Trophoblast cell (in vitro differentiated cells and primary cell): ENCODE results near the gene NTSR2.

Experiments used
- DNase-seq, 2 donors: peaks; one replicate each; pipeline ENCODE4 v3.0.0-alpha.2; 2016
- H2AFZ ChIP-seq: 2 replicates; pipeline ENCODE4 v1.6.1; 2013; ENCODE audit warnings: low read length, moderate library complexity, mild to moderate bottlenecking; ENCODE audit not compliant: insufficient read depth, poor library complexity
- H2AK5ac ChIP-seq: 2 replicates; pipeline ENCODE4 v1.6.1; 2013; ENCODE audit warnings: mild to moderate bottlenecking, low read length
- H2BK120ac ChIP-seq: 2 replicates; pipeline ENCODE4 v1.6.1; 2013; ENCODE audit warnings: low read length, mild to moderate bottlenecking, moderate library complexity; ENCODE audit not compliant: insufficient read depth, poor library complexity
- H2BK12ac ChIP-seq: 2 replicates; pipeline ENCODE4 v1.6.1; 2013; ENCODE audit warnings: mild to moderate bottlenecking, low read length, moderate library complexity
- H2BK5ac ChIP-seq: 2 replicates; pipeline ENCODE4 v1.6.1; 2013; ENCODE audit warnings: low read length, low read depth, moderate library complexity, mild to moderate bottlenecking; ENCODE audit not compliant: poor library complexity
- H3K14ac ChIP-seq: 2 replicates; pipeline ENCODE4 v1.6.1; 2013; ENCODE audit warnings: mild to moderate bottlenecking, low read length
- H3K18ac ChIP-seq: 2 replicates; pipeline ENCODE4 v1.6.1; 2013; ENCODE audit warnings: mild to moderate bottlenecking, low read length
- H3K23ac ChIP-seq: 2 replicates; pipeline ENCODE4 v1.6.1; 2013; ENCODE audit warnings: low read length
- H3K27ac ChIP-seq: 2 replicates; pipeline ENCODE4 v1.5.1; 2013; ENCODE audit warnings: low read depth, mild to moderate bottlenecking, inconsistent platforms, low read length, moderate library complexity
- H3K27me3 ChIP-seq: 2 replicates; pipeline ENCODE4 v1.6.1; 2013; ENCODE audit warnings: inconsistent platforms, mild to moderate bottlenecking, low read length, moderate library complexity; ENCODE audit not compliant: insufficient read depth
- H3K36me3 ChIP-seq, 2 experiments: 1 replicate in 1 of 2; 2 replicates in 1 of 2; pipeline ENCODE4 v1.6.1; 2013; ENCODE audit warnings: low read length in 2 of 2, mild to moderate bottlenecking in 2 of 2, moderate library complexity in 1 of 2; ENCODE audit not compliant: insufficient read depth in 2 of 2, control insufficient read depth in 1 of 2
- H3K4ac ChIP-seq: 2 replicates; pipeline ENCODE4 v1.6.1; 2013; ENCODE audit warnings: low read depth, mild to moderate bottlenecking, low read length, moderate library complexity
- H3K4me1 ChIP-seq, 2 experiments: 1 replicate in 1 of 2; 2 replicates in 1 of 2; pipeline ENCODE4 v1.6.1; 2013; ENCODE audit warnings: low read length in 2 of 2, mild to moderate bottlenecking in 2 of 2, moderate library complexity in 1 of 2; ENCODE audit not compliant: insufficient read depth in 2 of 2, control insufficient read depth in 1 of 2
- H3K4me2 ChIP-seq: 2 replicates; pipeline ENCODE4 v1.6.1; 2013; ENCODE audit warnings: inconsistent platforms, mild to moderate bottlenecking, low read length, moderate library complexity
- H3K4me3 ChIP-seq: 2 replicates; pipeline ENCODE4 v1.5.1; 2013; ENCODE audit warnings: mild to moderate bottlenecking, low read depth, low read length, inconsistent platforms
- H3K79me1 ChIP-seq: one replicate; pipeline ENCODE4 v1.6.1; 2013; ENCODE audit warnings: low read length
- H3K79me2 ChIP-seq: 2 replicates; pipeline ENCODE4 v1.6.1; 2013; ENCODE audit warnings: low read length, mild to moderate bottlenecking; ENCODE audit not compliant: control insufficient read depth, insufficient read depth, poor library complexity
- H3K9ac ChIP-seq: 2 replicates; pipeline ENCODE4 v1.6.1; 2013; ENCODE audit warnings: mild to moderate bottlenecking, low read length
- H3K9me3 ChIP-seq: 2 replicates; pipeline ENCODE4 v1.6.1; 2013; ENCODE audit warnings: low read depth, mild to moderate bottlenecking, control low read depth, inconsistent platforms, low read length; ENCODE audit not compliant: insufficient read depth
- H4K12ac ChIP-seq: 2 replicates; pipeline ENCODE4 v1.6.1; 2013; ENCODE audit warnings: low read depth, mild to moderate bottlenecking, low read length, moderate library complexity
- H4K8ac ChIP-seq: 2 replicates; pipeline ENCODE4 v1.6.1; 2013; ENCODE audit warnings: low read depth, mild to moderate bottlenecking, low read length, moderate library complexity
- H4K91ac ChIP-seq: one replicate; pipeline ENCODE4 v1.6.1; 2013; ENCODE audit warnings: low read depth, mild to moderate bottlenecking, low read length, moderate library complexity
- WGBS: extraction: QIAGEN DNeasy Blood & Tissue Kit; methylation state at CpG from one replicate; pipeline ENCODE4 v1.1.7; 2013; ENCODE audit warnings: missing lambda C conversion rate; ENCODE audit not compliant: insufficient read length, insufficient coverage; ENCODE audit errors: extremely low coverage; 5-methylcytosine and 5-hydroxymethylcytosine counted together

NTSR2 gene

GRCh38 chr2:11635141-11635540 is 34.9 kb downstream of the NTSR2 start:
- no peak overlapping the region for H2BK120ac ChIP-seq
- no CpG with 5 or more reads among the region's 15 CpGs for WGBS

GRCh38 chr2:11634584-11634983 is 35.4 kb downstream of the NTSR2 start:
- Histone ChIP-seq H2BK120ac (no peak overlapping the region), H3K14ac (no peak overlapping the region), H3K9ac (no peak overlapping the region), H3K23ac (no peak overlapping the region), H3K4me2 (no peak overlapping the region), H3K79me1 (no peaks in the 10 kb centered on the region), H3K4me3 (no peak overlapping the region), H4K91ac (no peak overlapping the region), H3K27me3 (no peaks in the 10 kb centered on the region), H2BK12ac (no peak overlapping the region), H4K12ac (no peak overlapping the region), H3K79me2 (no peaks in the 10 kb centered on the region), H3K4ac (no peak overlapping the region), H3K4me1 (no peaks in the 10 kb centered on the region), H2BK5ac (no peak overlapping the region), H2AK5ac (no peak overlapping the region), H3K36me3 (peaks cover 12 to 26% of the 10 kb centered on the region in 2 experiments), H3K27ac (no peak overlapping the region), H3K9me3 (peaks cover 4% of the 10 kb centered on the region), H3K18ac (no peak overlapping the region), H4K8ac (no peak overlapping the region), H2AFZ (no peak overlapping the region)
- no CpG with 5 or more reads among the region's 15 CpGs for WGBS
- DNase-seq, result no peak

More at GRCh38 chr2:11635141-11635540, 34.9 kb downstream of the NTSR2 start:
- Histone ChIP-seq H3K14ac (no peak overlapping the region), H3K4ac (no peak overlapping the region), H3K23ac (no peak overlapping the region), H3K9me3 (peaks cover 4% of the 10 kb centered on the region), H4K8ac (no peak overlapping the region), H3K36me3 (peaks cover 12 to 24% of the 10 kb centered on the region in 2 experiments), H2AK5ac (no peak overlapping the region), H3K4me2 (no peak overlapping the region), H3K79me1 (no peaks in the 10 kb centered on the region), H2BK5ac (no peak overlapping the region), H3K27me3 (no peaks in the 10 kb centered on the region), H4K12ac (no peak overlapping the region), H3K79me2 (no peaks in the 10 kb centered on the region), H3K27ac (no peak overlapping the region), H3K4me1 (no peaks in the 10 kb centered on the region), H3K4me3 (no peak overlapping the region), H3K18ac (no peak overlapping the region), H3K9ac (no peak overlapping the region), H4K91ac (no peak overlapping the region), H2AFZ (no peak overlapping the region), H2BK12ac (no peak overlapping the region)
- DNase-seq, result no peak

- Histone ChIP-seq H4K8ac (no peak overlapping the region), H3K4me1 (no peaks in the 10 kb centered on the region), H3K79me2 (no peaks in the 10 kb centered on the region), H2AK5ac (no peak overlapping the region), H3K27ac (no peak overlapping the region), H3K79me1 (no peaks in the 10 kb centered on the region), H4K91ac (no peak overlapping the region), H3K23ac (no peak overlapping the region), H2BK5ac (no peak overlapping the region), H3K18ac (no peak overlapping the region), H3K9ac (no peak overlapping the region), H2BK12ac (no peak overlapping the region), H3K4ac (no peak overlapping the region), H3K14ac (no peak overlapping the region), H2AFZ (no peak overlapping the region), H4K12ac (no peak overlapping the region), H3K27me3 (no peaks in the 10 kb centered on the region), H3K9me3 (peaks cover 4% of the 10 kb centered on the region), H2BK120ac (no peak overlapping the region), H3K36me3 (peaks cover 10 to 24% of the 10 kb centered on the region in 2 experiments), H3K4me2 (no peak overlapping the region), H3K4me3 (no peak overlapping the region)
- WGBS, result no CpG with 5 or more reads among the region's 28 CpGs
- DNase-seq, result no peak
Observed at GRCh38 chr2:11633923-11634478, 36.0 kb downstream of the NTSR2 start.

- DNase-seq, result no peak
- no peaks in the 10 kb centered on the region for H3K79me2 ChIP-seq
- H3K9ac ChIP-seq, result no peak overlapping the region
- H4K12ac ChIP-seq, result no peak overlapping the region
- no peak overlapping the region for H2BK5ac ChIP-seq
- no peak overlapping the region for H2BK120ac ChIP-seq
- H3K4me1 ChIP-seq, result no peaks in the 10 kb centered on the region
- no peak overlapping the region for H3K18ac ChIP-seq
- H2AK5ac ChIP-seq, result no peak overlapping the region
- H3K4ac ChIP-seq, result no peak overlapping the region
- H3K27ac ChIP-seq, result no peak overlapping the region
- no peaks in the 10 kb centered on the region for H3K79me1 ChIP-seq
- H3K27me3 ChIP-seq, result no peaks in the 10 kb centered on the region
- no CpG with 5 or more reads among the region's 7 CpGs for WGBS
- H3K36me3 ChIP-seq, result peaks cover 15 to 24% of the 10 kb centered on the region in 2 experiments
- no peak overlapping the region for H2AFZ ChIP-seq
- H3K9me3 ChIP-seq, result peaks cover 11% of the 10 kb centered on the region
- H3K14ac ChIP-seq, result no peak overlapping the region
- no peak overlapping the region for H3K23ac ChIP-seq
- H4K8ac ChIP-seq, result no peak overlapping the region
- no peak overlapping the region for H3K4me3 ChIP-seq
- no peak overlapping the region for H3K4me2 ChIP-seq
- no peak overlapping the region for H2BK12ac ChIP-seq
- no peak overlapping the region for H4K91ac ChIP-seq
Observed at GRCh38 chr2:11631462-11631861, 38.5 kb downstream of the NTSR2 start.
